Mucosa of gallbladder (tissue), 1 donor: ENCODE data around the gene ATPAF1. TPM values are rescaled to one million over a fixed set of nuclear protein-coding genes. Genes with fewer than 3 reads are reported as not detected.

Source experiments
- DNase-seq: peaks from one replicate; pipeline ENCODE4 v3.0.0-alpha.2; 2020; ENCODE audit warnings: low spot score
- total RNA-seq: library from RNA; stranded (reverse); gene quantifications from one replicate; pipeline ENCODE4 v1.2.1, GENCODE V29; 2021
- donor health status: DM: no; HTN: no; CAD: no.

The ATPAF1 gene
- total RNA-seq, 1 donor from 2014 or later, result 60.5 TPM

DNA sequence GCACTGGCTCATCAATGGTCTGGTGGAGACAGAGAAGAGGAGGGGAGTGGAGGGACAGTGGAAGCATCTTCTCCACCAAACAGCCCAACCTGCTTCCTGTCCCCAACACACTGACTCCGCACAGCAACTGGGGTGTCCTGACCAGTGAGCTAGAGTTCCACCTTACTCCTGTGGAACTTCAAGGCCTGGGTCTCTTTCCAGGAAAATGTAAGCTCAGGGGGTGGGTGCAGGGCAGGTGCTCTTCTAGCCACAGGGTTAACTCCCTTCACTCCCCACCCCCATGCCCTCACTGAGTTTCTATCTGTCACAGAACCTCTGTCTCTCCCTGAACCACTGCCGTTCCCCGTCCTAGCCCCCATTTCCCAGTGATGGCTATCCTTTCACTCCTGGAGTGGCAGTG, 52.4 kb downstream of the ATPAF1 start:
- DNase-seq, result no peak

- no peak for DNase-seq
Observed at GRCh38 chr1:46615088-46615487, 53.1 kb downstream of the ATPAF1 start.

GRCh38 chr1:46614604-46614984, 53.6 kb downstream of the ATPAF1 start:
- no peak for DNase-seq

DNA sequence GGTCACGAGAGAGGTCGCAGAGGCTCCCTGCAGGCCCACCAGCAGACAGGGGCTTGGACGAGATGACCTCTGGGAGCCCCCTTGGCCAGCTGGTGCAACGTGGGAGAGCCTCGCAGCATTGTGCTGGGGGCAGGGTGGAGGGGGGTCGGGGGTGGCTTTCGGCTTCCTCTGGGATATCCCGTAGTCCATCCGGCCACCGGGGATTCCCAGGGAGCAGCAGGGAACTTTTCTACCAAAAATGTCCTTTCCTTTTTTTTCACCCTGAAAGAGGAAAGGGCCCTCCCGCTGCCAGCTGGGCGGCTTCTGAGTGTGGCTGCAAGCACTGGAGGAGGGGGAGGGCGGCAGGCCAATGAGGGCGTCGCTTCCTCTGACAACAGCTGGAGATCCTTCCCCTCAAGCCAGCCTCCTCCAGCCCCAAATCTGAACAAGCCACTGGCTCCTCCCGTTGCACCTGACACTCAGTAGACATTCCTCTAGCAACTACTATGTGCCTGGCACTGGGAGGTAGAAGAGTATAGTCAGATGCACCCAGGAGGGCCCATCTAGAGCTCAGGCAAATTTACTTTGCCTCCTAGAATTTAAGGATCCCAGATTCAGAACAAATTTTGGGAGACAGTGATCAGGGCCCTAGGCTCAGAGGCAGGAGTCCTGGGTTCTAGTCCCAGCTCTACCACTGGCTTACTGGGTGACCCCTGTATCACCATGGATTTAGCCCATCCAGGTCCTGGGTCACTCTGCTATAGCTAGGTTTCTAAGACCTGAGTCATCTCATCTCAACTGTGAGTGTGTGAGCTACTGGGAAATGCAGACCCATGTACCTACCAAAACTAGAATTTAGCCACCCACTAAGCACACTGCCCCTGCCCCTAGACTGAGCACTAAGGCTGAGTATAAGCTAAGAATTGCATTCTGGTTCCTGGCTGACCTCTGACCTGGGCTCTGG, 54.2 kb downstream of the ATPAF1 start:
- peak; percentile 83 for DNase-seq

DNA sequence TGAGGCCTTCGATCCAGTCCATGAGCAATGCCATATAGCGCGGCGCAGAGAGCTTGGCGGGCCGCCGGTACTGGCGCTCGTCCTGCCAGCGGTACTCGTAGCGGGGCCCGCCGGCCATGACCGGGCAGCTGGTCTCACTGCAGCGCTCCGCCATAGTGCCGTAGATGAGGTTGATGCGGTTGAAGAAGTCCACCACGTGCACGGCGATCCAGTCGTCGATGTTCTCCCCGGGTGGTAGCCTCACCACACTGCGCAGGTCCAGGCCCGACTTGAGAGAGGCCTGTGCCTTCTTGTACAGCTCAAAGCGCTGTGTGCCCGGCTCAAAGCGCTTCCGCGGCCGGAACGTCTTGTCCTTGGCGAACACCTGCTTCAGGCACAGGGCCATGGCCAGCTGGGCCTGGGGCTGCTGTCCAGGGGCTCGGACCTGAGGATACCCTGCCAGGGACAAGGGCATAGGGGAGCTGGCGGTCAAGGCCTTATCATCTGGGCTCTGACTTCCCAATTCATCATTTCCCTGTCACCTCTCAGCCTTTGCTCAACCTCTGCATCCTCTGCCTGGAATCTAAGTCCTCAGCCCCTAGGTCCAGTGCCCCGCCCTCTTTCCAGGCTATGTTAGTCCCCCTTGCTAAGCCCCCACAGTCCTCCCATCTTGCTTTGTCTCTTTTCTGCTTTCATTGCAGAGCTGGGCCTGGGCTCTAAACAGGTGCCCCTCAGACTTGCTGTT, 55.1 kb downstream of the ATPAF1 start:
- no peak for DNase-seq

- no peak for DNase-seq
Observed at GRCh38 chr1:46611691-46612221, 56.4 kb downstream of the ATPAF1 start.

- DNase-seq, result no peak
Observed at GRCh38 chr1:46607345-46608130, 60.6 kb downstream of the ATPAF1 start.

- DNase-seq, result no peak
Observed at GRCh38 chr1:46606255-46606965, 61.8 kb downstream of the ATPAF1 start.

- DNase-seq, result no peak
Observed at GRCh38 chr1:46605232-46605631, 62.9 kb downstream of the ATPAF1 start.

DNA sequence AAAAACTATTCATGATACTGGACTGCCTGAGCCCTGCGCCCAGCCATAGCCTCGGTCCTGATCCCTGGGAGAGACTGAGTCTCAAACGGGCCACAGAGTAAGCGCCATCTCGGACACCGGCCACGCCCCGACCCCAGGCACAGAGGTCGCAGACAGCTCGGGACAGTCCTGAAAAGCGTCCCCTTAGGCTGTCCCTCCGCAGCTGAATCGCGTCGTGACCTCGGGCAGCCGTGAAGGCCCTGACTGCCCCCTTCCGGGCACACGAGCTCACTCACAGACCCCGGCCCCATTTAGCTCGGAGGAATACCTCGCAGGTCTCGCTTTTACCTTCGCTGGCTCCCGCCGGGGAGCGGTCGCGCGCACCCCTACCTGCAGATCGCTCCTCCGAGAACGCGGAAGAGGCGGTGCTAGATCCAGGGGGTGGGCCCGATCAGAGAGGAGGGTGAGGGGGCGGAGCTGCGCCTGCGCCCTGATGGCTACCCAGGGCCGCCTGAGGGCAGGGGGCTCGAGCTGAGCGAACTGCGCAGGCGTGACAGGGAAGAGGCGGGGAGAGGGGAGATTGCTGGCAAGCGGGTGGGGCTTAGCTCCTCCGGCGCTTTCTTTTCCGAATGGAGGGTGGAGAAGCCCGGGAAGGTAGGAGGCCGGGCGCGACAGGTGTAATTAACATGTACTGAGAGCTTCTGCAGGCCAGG, 64.2 kb downstream of the ATPAF1 start, which contains the start of gene MKNK1:
MKNK1 (minus strand) TSS at position 411 of the 692 bp plus-strand sequence. CDS start 20,941 bp downstream, outside the sequence.
- DNase-seq, result peak; percentile 97

- no peak for DNase-seq
Observed at GRCh38 chr1:46603481-46603857, 64.7 kb downstream of the ATPAF1 start.

DNA sequence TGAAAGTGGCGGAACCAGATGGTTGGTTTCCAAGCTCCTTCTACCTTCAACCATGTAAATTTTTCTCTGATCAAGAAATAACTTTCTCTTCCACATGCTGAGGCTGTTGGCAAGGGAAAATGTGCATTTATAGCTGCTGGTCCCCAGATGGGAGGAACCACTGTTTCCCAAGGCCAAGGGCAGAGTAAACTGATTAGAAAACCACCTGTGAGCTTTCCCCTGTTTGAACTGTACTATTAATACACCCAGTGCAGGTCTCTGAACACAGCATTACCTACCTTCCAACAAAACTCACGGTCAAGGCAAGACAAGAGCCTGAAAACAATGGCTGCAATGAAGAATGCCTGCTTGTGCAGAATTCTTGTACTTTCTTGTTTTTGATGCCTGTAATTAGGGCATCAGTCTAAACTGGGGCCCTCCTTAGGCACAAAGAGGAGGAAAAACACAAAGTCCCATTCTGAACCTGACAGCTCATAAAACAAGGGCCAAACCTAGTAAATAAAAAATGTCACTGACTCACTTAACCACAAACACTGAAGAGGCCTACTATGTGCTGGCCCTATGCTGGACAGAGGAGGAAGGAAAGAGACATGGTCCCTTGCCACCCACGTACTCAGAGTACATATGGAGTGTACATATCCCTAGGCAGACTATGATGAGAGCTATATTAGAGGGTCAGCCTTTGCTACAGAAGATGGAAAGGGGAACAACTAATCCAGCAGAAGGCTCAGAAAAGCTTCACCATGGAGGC, 66.7 kb downstream of the ATPAF1 start:
- no peak for DNase-seq

DNA sequence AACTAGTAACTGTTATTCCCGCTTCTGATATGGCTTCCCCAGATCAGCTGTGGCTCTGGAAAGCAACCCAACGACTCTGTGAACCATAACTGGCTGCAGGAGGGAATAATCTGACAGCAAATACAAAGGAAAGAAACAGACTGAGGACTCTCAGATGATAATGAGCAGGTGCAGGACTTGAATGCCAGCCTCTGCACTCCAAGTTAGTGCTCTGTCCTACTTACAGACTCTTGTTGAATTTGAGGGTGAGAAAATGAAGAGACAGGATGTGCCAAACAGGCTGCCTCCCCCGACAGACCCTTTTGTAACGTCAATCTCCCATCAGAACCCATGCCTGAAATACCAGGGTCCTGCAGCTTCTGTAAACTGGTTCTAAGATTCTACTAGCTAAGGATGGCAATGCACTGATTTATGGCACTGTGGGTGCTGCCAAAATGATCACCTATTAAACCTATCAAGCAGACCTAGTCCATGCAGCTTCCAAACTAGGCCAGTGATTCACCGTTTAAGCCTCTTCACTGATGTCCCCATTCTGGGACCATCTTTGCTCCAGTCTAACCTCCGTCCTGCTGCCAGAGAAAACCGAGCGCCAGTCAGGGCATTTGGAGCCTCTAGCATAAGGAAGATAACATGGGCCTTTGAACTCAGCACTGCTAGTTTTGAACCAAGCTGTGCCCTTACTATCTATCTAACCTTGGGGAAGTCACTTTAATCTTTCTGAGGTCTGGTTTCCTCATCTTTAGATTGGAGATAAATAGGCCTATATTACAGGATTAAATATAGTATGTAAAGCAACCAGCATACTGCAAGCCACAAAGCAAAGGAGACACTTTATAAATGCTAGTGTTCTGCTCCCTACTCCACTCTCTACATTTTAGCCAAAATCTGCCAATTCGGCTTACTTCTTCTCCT, 68.8 kb downstream of the ATPAF1 start:
- DNase-seq, result no peak

GRCh38 chr1:46596846-46597245, 71.3 kb downstream of the ATPAF1 start:
- DNase-seq, result no peak

- DNase-seq, result no peak
Observed at GRCh38 chr1:46596036-46596435, 72.1 kb downstream of the ATPAF1 start.

DNA sequence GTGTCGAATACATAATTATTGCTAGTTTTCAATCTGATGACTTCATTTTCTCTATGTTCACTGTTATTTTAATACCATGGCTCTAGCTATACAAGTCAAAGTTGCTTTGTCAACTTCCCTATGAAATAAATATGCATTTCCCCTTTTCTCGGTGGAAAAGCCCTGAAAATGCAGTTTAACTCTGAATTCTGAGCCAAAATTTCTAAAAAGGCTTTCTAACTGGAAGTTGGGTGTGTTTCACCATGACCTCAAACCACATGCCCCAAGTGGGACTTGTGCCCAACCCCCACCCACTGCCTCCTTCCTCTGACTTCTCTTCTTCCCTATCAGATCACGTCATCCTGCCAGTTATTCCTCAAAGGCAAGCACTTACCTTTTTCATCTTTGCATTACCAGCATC, 73.0 kb downstream of the ATPAF1 start:
- peak; percentile 53 for DNase-seq

DNA sequence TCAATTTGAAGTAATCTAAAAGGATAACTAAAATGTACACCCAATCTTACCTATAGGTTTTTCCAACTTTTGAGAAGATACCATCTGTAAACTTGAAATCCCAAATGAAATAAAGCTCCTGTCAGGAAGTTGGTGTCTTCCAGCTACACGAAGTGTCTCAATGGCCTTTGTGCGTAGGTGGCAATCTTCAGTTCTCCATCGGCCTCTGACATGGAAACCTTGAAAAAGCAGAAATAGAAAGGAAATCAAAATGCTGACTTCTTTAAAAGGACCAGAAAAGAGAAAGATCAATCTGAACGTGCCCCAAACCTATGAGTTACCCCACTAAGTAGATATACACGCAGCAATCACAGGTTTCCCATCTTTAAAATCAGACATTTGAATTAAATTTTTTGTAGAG, 74.1 kb downstream of the ATPAF1 start:
- no peak for DNase-seq

- no peak for DNase-seq
Observed at GRCh38 chr1:46592823-46593222, 75.3 kb downstream of the ATPAF1 start.

DNA sequence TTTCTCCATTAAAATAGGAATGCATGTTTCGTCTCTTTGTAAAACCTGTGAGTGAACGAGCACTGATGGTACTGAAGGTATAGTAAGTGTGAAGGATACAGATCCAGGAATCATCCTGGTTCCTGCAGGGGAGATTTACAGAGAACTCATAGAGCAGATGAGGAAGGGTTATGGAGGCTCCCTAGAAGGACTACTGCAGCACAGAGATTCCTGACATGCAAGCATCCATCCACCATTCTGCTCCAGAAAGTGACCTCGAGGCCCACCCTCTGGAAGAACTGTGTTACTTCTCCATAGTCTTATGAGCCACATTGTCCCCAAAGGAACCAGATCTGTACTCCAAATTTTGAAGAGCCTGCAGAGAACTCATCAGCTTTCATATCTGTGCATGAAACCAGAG, 78.6 kb downstream of the ATPAF1 start:
- DNase-seq, result no peak
